ENCODE measurements around the gene JPT2. TPM values are rescaled to one million over a fixed set of nuclear protein-coding genes. Genes with fewer than 3 reads are reported as not detected.

JPT2 gene
- total RNA-seq, 1 experiment from 2014 or later = 200 TPM

GRCh38 chr16:1708083-1708767 is 30.1 kb downstream of the JPT2 start:
- intact Hi-C loops (cut with micrococcal nuclease; ENCODE audit: unreplicated experiment) = no loop called here
- Histone ChIP-seq H3K9me3 (ENCODE audit: low read depth, low read length, poor library complexity, severe bottlenecking) (no peaks in the 10 kb centered on the region), H3K27me3 (replicated peaks; ENCODE audit: insufficient read depth, low read depth, low read length, poor library complexity) (no peaks in the 10 kb centered on the region), H3K4me3 (ENCODE audit: low read depth, low read length, poor library complexity, severe bottlenecking) (peak overlapping the region; percentile 94), H3K36me3 (ENCODE audit: insufficient read depth, low read length, poor library complexity, severe bottlenecking) (no peaks in the 10 kb centered on the region), H3K4me1 (ENCODE audit: insufficient read depth, low read length, poor library complexity, severe bottlenecking) (peaks cover 12% of the 10 kb centered on the region), H3K27ac (ENCODE audit: low read depth, low read length, poor library complexity, severe bottlenecking) (peak overlapping the region; percentile 89)
- CTCF ChIA-PET = interaction anchor here (3.7 kb wide), 1 partner anchor 15 kb away, joined by 17 read pairs; no protein-coding TSS in a partner anchor
- POLR2A ChIA-PET (ENCODE audit: low non-redundant PET) = interaction anchor here (0.6 kb wide), 1 partner anchor 30 kb away, joined by 3 read pairs; the partner anchor contains the start of gene JPT2
- no TSS peak for BruUV-seq (replicated peaks)
- DNase-seq (ENCODE audit: low spot score) = no peak
- TF ChIP-seq EZH2 (IDR thresholded peaks at IDR 0.05; ENCODE audit: borderline replicate concordance, low read depth, low read length, poor library complexity, severe bottlenecking) (no peak), CTCF (conservative IDR thresholded peaks at IDR 0.05; ENCODE audit: low read depth, low read length) (no peak)

- Histone ChIP-seq H3K9me3 (ENCODE audit: low read depth, low read length, poor library complexity, severe bottlenecking) (no peaks in the 10 kb centered on the region), H3K4me3 (ENCODE audit: low read depth, low read length, poor library complexity, severe bottlenecking) (no peak overlapping the region), H3K36me3 (ENCODE audit: insufficient read depth, low read length, poor library complexity, severe bottlenecking) (no peaks in the 10 kb centered on the region), H3K4me1 (ENCODE audit: insufficient read depth, low read length, poor library complexity, severe bottlenecking) (peaks cover 12% of the 10 kb centered on the region), H3K27me3 (replicated peaks; ENCODE audit: insufficient read depth, low read depth, low read length, poor library complexity) (no peaks in the 10 kb centered on the region), H3K27ac (ENCODE audit: low read depth, low read length, poor library complexity, severe bottlenecking) (no peak overlapping the region)
- no peak for TF ChIP-seq EZH2 (IDR thresholded peaks at IDR 0.05; ENCODE audit: borderline replicate concordance, low read depth, low read length, poor library complexity, severe bottlenecking)
- TF ChIP-seq CTCF (conservative IDR thresholded peaks at IDR 0.05; ENCODE audit: low read depth, low read length) = no peak
- no TSS peak for BruUV-seq (replicated peaks)
- DNase-seq (ENCODE audit: low spot score) = no peak
- POLR2A ChIA-PET (ENCODE audit: low non-redundant PET) = no interaction called here
- intact Hi-C loops (cut with micrococcal nuclease; ENCODE audit: unreplicated experiment) = no loop called here
- CTCF ChIA-PET = interaction anchor here (3.7 kb wide), 1 partner anchor 15 kb away, joined by 17 read pairs; no protein-coding TSS in a partner anchor
Measured at GRCh38 chr16:1708768-1709180, 30.7 kb downstream of the JPT2 start.

GRCh38 chr16:1709356-1709755 is 31.3 kb downstream of the JPT2 start:
- intact Hi-C loops (cut with micrococcal nuclease; ENCODE audit: unreplicated experiment) = no loop called here
- TF ChIP-seq CTCF (conservative IDR thresholded peaks at IDR 0.05; ENCODE audit: low read depth, low read length) = no peak
- no peak for TF ChIP-seq EZH2 (IDR thresholded peaks at IDR 0.05; ENCODE audit: borderline replicate concordance, low read depth, low read length, poor library complexity, severe bottlenecking)
- Histone ChIP-seq H3K27me3 (replicated peaks; ENCODE audit: insufficient read depth, low read depth, low read length, poor library complexity) (no peaks in the 10 kb centered on the region), H3K4me3 (ENCODE audit: low read depth, low read length, poor library complexity, severe bottlenecking) (no peak overlapping the region), H3K27ac (ENCODE audit: low read depth, low read length, poor library complexity, severe bottlenecking) (no peak overlapping the region), H3K4me1 (ENCODE audit: insufficient read depth, low read length, poor library complexity, severe bottlenecking) (peaks cover 12% of the 10 kb centered on the region), H3K36me3 (ENCODE audit: insufficient read depth, low read length, poor library complexity, severe bottlenecking) (no peaks in the 10 kb centered on the region), H3K9me3 (ENCODE audit: low read depth, low read length, poor library complexity, severe bottlenecking) (no peaks in the 10 kb centered on the region)
- CTCF ChIA-PET = no interaction called here
- DNase-seq (ENCODE audit: low spot score) = no peak
- no TSS peak for BruUV-seq (replicated peaks)
- POLR2A ChIA-PET (ENCODE audit: low non-redundant PET) = no interaction called here

All from A673 (cell line).